IMR-90 (cell line): ENCODE data around the gene SEMA4F. TPM values are rescaled to one million over a fixed set of nuclear protein-coding genes. Genes with fewer than 3 reads are reported as not detected.

Source experiments
- ATAC-seq: fragments of 200-7000 bp; cut with Tn5 transposase; 2 replicates; pipeline ENCODE4 v1.9.1; 2020; ENCODE audit warnings: low read depth, mild to moderate bottlenecking, moderate library complexity
- BruUV-seq: library from RNA; stranded (reverse); fragments of 400-500 nt; replicated peaks from 2 replicates; lab custom pipeline; 2021; lab: Mats Ljungman, UMichigan
- CTCF ChIA-PET: fragments of 300-600 bp; formaldehyde crosslinking; extraction: SDS; loops from one replicate; lab custom pipeline; 2021; ENCODE audit warnings: antibody characterized with exemption; lab: Yijun Ruan, JAX
- POLR2A ChIA-PET: fragments of 300-600 bp; sonication (Branson Sonifier 250); formaldehyde crosslinking; loops from one replicate; lab custom pipeline; 2022; ENCODE audit warnings: antibody characterized with exemption; ENCODE audit not compliant: unreplicated experiment; lab: Charles Lee
- DNase-seq: peaks from one replicate; pipeline ENCODE4 v3.0.0; 2013
- H2AFZ ChIP-seq: replicated peaks from 2 replicates; pipeline ENCODE3; 2013; ENCODE audit warnings: low read length, mild to moderate bottlenecking; ENCODE audit not compliant: poor library complexity
- H2AK5ac ChIP-seq: 2 replicates; pipeline ENCODE4 v1.6.1; 2013; ENCODE audit warnings: low read depth, low read length, inconsistent platforms
- H2AK9ac ChIP-seq: replicated peaks from 2 replicates; pipeline ENCODE3; 2013; ENCODE audit warnings: mild to moderate bottlenecking, low read depth, low read length, moderate library complexity; ENCODE audit not compliant: poor library complexity
- H2BK120ac ChIP-seq: 2 replicates; pipeline ENCODE4 v1.6.1; 2013; ENCODE audit warnings: low read depth, low read length, inconsistent platforms
- H2BK15ac ChIP-seq: 3 replicates; pipeline ENCODE4 v1.6.1; 2013; ENCODE audit warnings: low read depth, low read length, inconsistent platforms
- H2BK20ac ChIP-seq: 2 replicates; pipeline ENCODE4 v1.6.1; 2013; ENCODE audit warnings: low read depth, mild to moderate bottlenecking, inconsistent platforms, low read length, moderate library complexity
- H2BK5ac ChIP-seq: 2 replicates; pipeline ENCODE4 v1.6.1; 2013; ENCODE audit warnings: mild to moderate bottlenecking, low read depth, low read length, inconsistent platforms; ENCODE audit not compliant: poor library complexity, severe bottlenecking
- H3K14ac ChIP-seq: replicated peaks from 2 replicates; pipeline ENCODE4 v1.6.1; 2013; ENCODE audit warnings: low read depth, low read length, inconsistent platforms
- H3K18ac ChIP-seq: 2 replicates; pipeline ENCODE4 v1.6.1; 2013; ENCODE audit warnings: low read depth, low read length, control low read depth
- H3K23ac ChIP-seq: 2 replicates; pipeline ENCODE4 v1.6.1; 2013; ENCODE audit warnings: low read depth, low read length, inconsistent platforms
- H3K27ac ChIP-seq: 2 replicates; pipeline ENCODE4 v1.5.1; 2013; ENCODE audit warnings: mild to moderate bottlenecking, control low read depth, low read length; ENCODE audit not compliant: insufficient read depth
- H3K27me3 ChIP-seq: 2 replicates; pipeline ENCODE4 v1.6.1; 2013; ENCODE audit warnings: low read length; ENCODE audit not compliant: control insufficient read depth, insufficient read depth
- H3K36me3 ChIP-seq: 2 replicates; pipeline ENCODE4 v1.6.1; 2013; ENCODE audit warnings: low read length, mixed read lengths; ENCODE audit not compliant: control insufficient read depth, insufficient read depth
- H3K4ac ChIP-seq: 2 replicates; pipeline ENCODE4 v1.6.1; 2013; ENCODE audit warnings: low read depth, low read length, inconsistent platforms
- H3K4me1 ChIP-seq: 2 replicates; pipeline ENCODE4 v1.6.1; 2013; ENCODE audit warnings: low read length, mixed read lengths; ENCODE audit not compliant: control insufficient read depth, insufficient read depth
- H3K4me2 ChIP-seq: 2 replicates; pipeline ENCODE4 v1.6.1; 2013; ENCODE audit warnings: low read depth, mild to moderate bottlenecking, control low read depth, low read length, moderate library complexity
- H3K4me3 ChIP-seq: 2 replicates; pipeline ENCODE4 v1.5.1; 2013; ENCODE audit warnings: low read depth, mild to moderate bottlenecking, control low read depth, low read length, moderate library complexity; ENCODE audit not compliant: insufficient read depth
- H3K56ac ChIP-seq: 2 replicates; pipeline ENCODE4 v1.6.1; 2013; ENCODE audit warnings: low read length, inconsistent platforms; ENCODE audit not compliant: insufficient read depth; ENCODE audit errors: extremely low read depth
- H3K79me1 ChIP-seq, 2 experiments: 2 replicates each; pipeline ENCODE4 v1.6.1; 2013; ENCODE audit warnings: low read length in 2 of 2, inconsistent platforms in 1 of 2, low read depth in 1 of 2
- H3K9ac ChIP-seq: 2 replicates; pipeline ENCODE4 v1.6.1; 2013; ENCODE audit warnings: low read depth, low read length, control low read depth
- H3K9me1 ChIP-seq: 2 replicates; pipeline ENCODE4 v1.6.1; 2013; ENCODE audit warnings: low read length, inconsistent platforms; ENCODE audit not compliant: insufficient read depth
- H3K9me3 ChIP-seq: 2 replicates; pipeline ENCODE4 v1.6.1; 2013; ENCODE audit warnings: low read length; ENCODE audit not compliant: control insufficient read depth, insufficient read depth
- H4K20me1 ChIP-seq: 2 replicates; pipeline ENCODE4 v1.6.1; 2013; ENCODE audit warnings: low read length, inconsistent platforms; ENCODE audit not compliant: insufficient read depth
- H4K5ac ChIP-seq: 2 replicates; pipeline ENCODE4 v1.6.1; 2013; ENCODE audit warnings: mild to moderate bottlenecking, low read depth, low read length, control low read depth
- H4K8ac ChIP-seq, 2 experiments: 2 replicates each; pipeline ENCODE4 v1.6.1; 2013; ENCODE audit warnings: low read depth in 2 of 2, low read length in 2 of 2, control low read depth in 1 of 2, inconsistent platforms in 1 of 2
- H4K91ac ChIP-seq: 2 replicates; pipeline ENCODE4 v1.6.1; 2013; ENCODE audit warnings: low read depth, low read length, inconsistent platforms; ENCODE audit not compliant: insufficient read depth
- BHLHE40 ChIP-seq: fragments of 150-350 bp; IDR thresholded peaks from 2 replicates; pipeline ENCODE4 v1.6.1; 2016; ENCODE audit warnings: mild to moderate bottlenecking, low read depth, low read length
- CEBPB ChIP-seq: IDR thresholded peaks from 2 replicates; pipeline ENCODE4 v1.6.1; 2012; ENCODE audit warnings: low read depth, low read length, improper control_type of control experiment
- CHD1 ChIP-seq: IDR thresholded peaks from 2 replicates; pipeline ENCODE4 v1.6.1; 2012; ENCODE audit warnings: low read depth, low read length, improper control_type of control experiment
- FOS ChIP-seq: fragments of 150-350 bp; IDR thresholded peaks from 2 replicates; pipeline ENCODE4 v1.6.1; 2016; ENCODE audit warnings: low read depth, low read length
- MAFK ChIP-seq: IDR thresholded peaks from 2 replicates; pipeline ENCODE4 v1.6.1; 2012; ENCODE audit warnings: low read depth, low read length, improper control_type of control experiment
- MAZ ChIP-seq: IDR thresholded peaks from 2 replicates; pipeline ENCODE4 v1.6.1; 2012; ENCODE audit warnings: low read depth, mild to moderate bottlenecking, low read length, improper control_type of control experiment, moderate library complexity, borderline replicate concordance
- MXI1 ChIP-seq: IDR thresholded peaks from 2 replicates; pipeline ENCODE4 v1.6.1; 2012; ENCODE audit warnings: low read depth, mild to moderate bottlenecking, low read length, moderate library complexity, borderline replicate concordance
- NFE2L2 ChIP-seq: fragments of 150-350 bp; IDR thresholded peaks from 2 replicates; pipeline ENCODE4 v1.6.1; 2016; ENCODE audit warnings: low read depth, mild to moderate bottlenecking, low read length
- POLR2A ChIP-seq: IDR thresholded peaks from 2 replicates; pipeline ENCODE4 v1.6.1; 2012; ENCODE audit warnings: mild to moderate bottlenecking, low read depth, low read length
- RAD21 ChIP-seq: IDR thresholded peaks from 2 replicates; pipeline ENCODE4 v1.6.1; 2012; ENCODE audit warnings: low read length, improper control_type of control experiment
- RCOR1 ChIP-seq: IDR thresholded peaks from 2 replicates; pipeline ENCODE4 v1.6.1; 2012; ENCODE audit warnings: mild to moderate bottlenecking, low read length, improper control_type of control experiment; ENCODE audit not compliant: insufficient replicate concordance
- RFX5 ChIP-seq: IDR thresholded peaks from 2 replicates; pipeline ENCODE4 v1.8.0; 2012; ENCODE audit warnings: low read depth, mild to moderate bottlenecking, low read length, moderate library complexity
- SMC3 ChIP-seq: fragments of 150-350 bp; IDR thresholded peaks from 2 replicates; pipeline ENCODE4 v1.6.1; 2016; ENCODE audit warnings: low read depth, mild to moderate bottlenecking, antibody characterized with exemption, low read length, moderate library complexity
- WGBS, 2 experiments: methylation state at CpG; one replicate each; pipeline versions ENCODE4 v1.1.5 to v1.1.7; 2013; ENCODE audit warnings: missing lambda C conversion rate in 2 of 2; ENCODE audit not compliant: insufficient read length in 1 of 2; ENCODE audit errors: extremely low coverage in 2 of 2; 5-methylcytosine and 5-hydroxymethylcytosine counted together
- dilution Hi-C: fragments of 300-500 bp; cut with HindIII; formaldehyde crosslinking; loops from one replicate; pipeline ENCODE4 v1.14.3; 2018; ENCODE audit warnings: low sequenced_read_pairs; ENCODE audit not compliant: unreplicated experiment
- in situ Hi-C: fragments of 300-500 bp; cut with MboI; formaldehyde crosslinking; loops from 3 replicates; pipeline ENCODE4 v1.14.3; 2019; ENCODE audit warnings: low sequenced_read_pairs, inconsistent platforms, mixed read lengths
- intact Hi-C: fragments of 100-400 bp; cut with micrococcal nuclease; formaldehyde crosslinking; loops from 2 replicates; pipeline ENCODE4 v1.10.0; 2022
- polyA plus RNA-seq, 3 experiments: library from polyadenylated mRNA; depleted of rRNA; stranded (reverse); fragments of >200 nt; gene quantifications; 2 replicates each; pipeline ENCODE4 v1.2.3, GENCODE V29; 2012; ENCODE audit warnings: low replicate concordance in 1 of 3
- total RNA-seq: library from RNA; depleted of rRNA; stranded (reverse); fragments of >200 nt; gene quantifications from 2 replicates; pipeline ENCODE4 v1.2.3, GENCODE V29; 2012
- TF ChIP-seq, protein P1 (sequence below): fragments of 150-350 bp; IDR thresholded peaks from 2 replicates; pipeline ENCODE4 v1.6.1; 2017; ENCODE audit warnings: mild to moderate bottlenecking, antibody characterized with exemption, low read length, low read depth
- TF ChIP-seq, protein P2 (sequence below): conservative IDR thresholded peaks from 2 replicates; pipeline ENCODE4 v1.5.1; 2012; ENCODE audit warnings: mild to moderate bottlenecking, low read depth, low read length, improper control_type of control experiment
- TF ChIP-seq, protein P3 (sequence below): fragments of 150-350 bp; IDR thresholded peaks from 2 replicates; pipeline ENCODE4 v1.6.1; 2016; ENCODE audit warnings: low read depth, mild to moderate bottlenecking, low read length, moderate library complexity, borderline replicate concordance

SEMA4F gene
- total and polyA plus RNA-seq, 2 of the 4 experiments (the other 2 are of a cell fraction): 4.7 to 7.5 TPM

DNA sequence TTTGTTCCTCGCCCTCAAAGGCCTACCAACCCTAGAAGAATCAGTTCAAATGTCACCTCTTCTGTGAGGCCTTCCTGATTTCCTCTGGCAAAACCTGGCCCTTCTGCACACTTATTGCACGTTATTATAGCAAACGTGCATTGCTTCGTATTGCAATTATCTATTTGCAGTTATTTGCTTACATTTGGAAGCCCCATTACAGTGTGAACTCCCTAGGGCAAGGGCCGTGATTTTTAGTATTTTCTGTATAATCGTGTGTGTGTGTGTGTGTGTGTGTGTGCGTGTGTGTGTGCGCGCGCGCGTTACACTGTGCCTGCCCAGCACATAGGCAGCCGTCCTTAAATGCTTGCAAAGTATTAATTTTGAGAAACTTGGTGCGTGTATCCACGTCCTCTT, 460 bp upstream of the SEMA4F start:
- H3K56ac ChIP-seq: no peak overlapping the region
- no peak for TF ChIP-seq FOS
- no peak for TF ChIP-seq POLR2A
- TF ChIP-seq CEBPB: no peak
- TF ChIP-seq, protein P1, sequence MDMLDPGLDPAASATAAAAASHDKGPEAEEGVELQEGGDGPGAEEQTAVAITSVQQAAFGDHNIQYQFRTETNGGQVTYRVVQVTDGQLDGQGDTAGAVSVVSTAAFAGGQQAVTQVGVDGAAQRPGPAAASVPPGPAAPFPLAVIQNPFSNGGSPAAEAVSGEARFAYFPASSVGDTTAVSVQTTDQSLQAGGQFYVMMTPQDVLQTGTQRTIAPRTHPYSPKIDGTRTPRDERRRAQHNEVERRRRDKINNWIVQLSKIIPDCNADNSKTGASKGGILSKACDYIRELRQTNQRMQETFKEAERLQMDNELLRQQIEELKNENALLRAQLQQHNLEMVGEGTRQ: no peak
- TF ChIP-seq RCOR1: no peak
- no peak for TF ChIP-seq RFX5
- no peak for TF ChIP-seq MAZ
- no peak for TF ChIP-seq BHLHE40
- TF ChIP-seq, protein P2, sequence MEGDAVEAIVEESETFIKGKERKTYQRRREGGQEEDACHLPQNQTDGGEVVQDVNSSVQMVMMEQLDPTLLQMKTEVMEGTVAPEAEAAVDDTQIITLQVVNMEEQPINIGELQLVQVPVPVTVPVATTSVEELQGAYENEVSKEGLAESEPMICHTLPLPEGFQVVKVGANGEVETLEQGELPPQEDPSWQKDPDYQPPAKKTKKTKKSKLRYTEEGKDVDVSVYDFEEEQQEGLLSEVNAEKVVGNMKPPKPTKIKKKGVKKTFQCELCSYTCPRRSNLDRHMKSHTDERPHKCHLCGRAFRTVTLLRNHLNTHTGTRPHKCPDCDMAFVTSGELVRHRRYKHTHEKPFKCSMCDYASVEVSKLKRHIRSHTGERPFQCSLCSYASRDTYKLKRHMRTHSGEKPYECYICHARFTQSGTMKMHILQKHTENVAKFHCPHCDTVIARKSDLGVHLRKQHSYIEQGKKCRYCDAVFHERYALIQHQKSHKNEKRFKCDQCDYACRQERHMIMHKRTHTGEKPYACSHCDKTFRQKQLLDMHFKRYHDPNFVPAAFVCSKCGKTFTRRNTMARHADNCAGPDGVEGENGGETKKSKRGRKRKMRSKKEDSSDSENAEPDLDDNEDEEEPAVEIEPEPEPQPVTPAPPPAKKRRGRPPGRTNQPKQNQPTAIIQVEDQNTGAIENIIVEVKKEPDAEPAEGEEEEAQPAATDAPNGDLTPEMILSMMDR: no peak
- TF ChIP-seq SMC3: no peak
- TF ChIP-seq CHD1: no peak
- TF ChIP-seq, protein P3, sequence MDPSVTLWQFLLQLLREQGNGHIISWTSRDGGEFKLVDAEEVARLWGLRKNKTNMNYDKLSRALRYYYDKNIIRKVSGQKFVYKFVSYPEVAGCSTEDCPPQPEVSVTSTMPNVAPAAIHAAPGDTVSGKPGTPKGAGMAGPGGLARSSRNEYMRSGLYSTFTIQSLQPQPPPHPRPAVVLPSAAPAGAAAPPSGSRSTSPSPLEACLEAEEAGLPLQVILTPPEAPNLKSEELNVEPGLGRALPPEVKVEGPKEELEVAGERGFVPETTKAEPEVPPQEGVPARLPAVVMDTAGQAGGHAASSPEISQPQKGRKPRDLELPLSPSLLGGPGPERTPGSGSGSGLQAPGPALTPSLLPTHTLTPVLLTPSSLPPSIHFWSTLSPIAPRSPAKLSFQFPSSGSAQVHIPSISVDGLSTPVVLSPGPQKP: no peak
- TF ChIP-seq NFE2L2: no peak
- TF ChIP-seq RAD21: no peak
- no peak for TF ChIP-seq MXI1
- no peak for TF ChIP-seq MAFK
- peak overlapping the region; percentile 85 for H3K4me2 ChIP-seq
- H4K20me1 ChIP-seq: no peaks in the 10 kb centered on the region
- H3K9me3 ChIP-seq: no peaks in the 10 kb centered on the region
- in situ Hi-C loops (no loop called here), dilution Hi-C loops (no loop called here), intact Hi-C loops (no loop called here)
- H3K9me1 ChIP-seq: peaks cover 6% of the 10 kb centered on the region
- ATAC-seq: peak; percentile 1; the same call in 1 of the 2 replicates
- 0 out of 4 replicates have a peak, but pooled peaks cover 0 to 5% of the 10 kb centered on the region in 2 experiments for H3K79me1 ChIP-seq
- H3K9ac ChIP-seq: no peak overlapping the region
- no peak overlapping the region for H4K5ac ChIP-seq
- H3K23ac ChIP-seq: no peak overlapping the region
- BruUV-seq: no TSS peak
- no peak overlapping the region for H2BK15ac ChIP-seq
- H3K18ac ChIP-seq: no peak overlapping the region
- H3K27me3 ChIP-seq: peaks cover 16% of the 10 kb centered on the region
- H4K91ac ChIP-seq: no peak overlapping the region
- H4K8ac ChIP-seq: peak overlapping the region; percentile 9 to 58; a peak in 1 of 4 replicates
- H2BK20ac ChIP-seq: no peak overlapping the region
- no peak overlapping the region for H2AK9ac ChIP-seq
- H3K4ac ChIP-seq: no peak overlapping the region
- no peak overlapping the region for H3K27ac ChIP-seq
- no peaks in the 10 kb centered on the region for H3K36me3 ChIP-seq
- CTCF ChIA-PET: no interaction called here
- no peak overlapping the region for H2AK5ac ChIP-seq
- H2BK5ac ChIP-seq: no peak overlapping the region
- no CpG with 5 or more reads among the region's 15 CpGs for WGBS, 2 experiments
- peaks cover 6% of the 10 kb centered on the region for H3K4me1 ChIP-seq
- H2AFZ ChIP-seq: peak overlapping the region; percentile 91
- no peak for DNase-seq
- H2BK120ac ChIP-seq: no peak overlapping the region
- H3K4me3 ChIP-seq: peak overlapping the region; percentile 69
- POLR2A ChIA-PET: interaction anchor here (0.8 kb wide), 1 partner anchor 70 kb away, joined by 3 read pairs; no protein-coding TSS in a partner anchor
- H3K14ac ChIP-seq: no peak overlapping the region
